GM10266 (cell line): ENCODE data around the gene ZNF775.

Experiments used
- DNase-seq: peaks from one replicate; pipeline ENCODE4 v3.0.0; 2012; ENCODE audit errors: extremely low spot score
- CTCF ChIP-seq: IDR thresholded peaks from 2 replicates; pipeline ENCODE4 v1.5.1; 2012; ENCODE audit warnings: mild to moderate bottlenecking, low read depth; ENCODE audit not compliant: control insufficient read depth, insufficient read depth; ENCODE audit errors: missing control alignments

ZNF775 gene

GRCh38 chr7:150412016-150412415 is 32.9 kb downstream of the ZNF775 start:
- no peak for TF ChIP-seq CTCF

DNA sequence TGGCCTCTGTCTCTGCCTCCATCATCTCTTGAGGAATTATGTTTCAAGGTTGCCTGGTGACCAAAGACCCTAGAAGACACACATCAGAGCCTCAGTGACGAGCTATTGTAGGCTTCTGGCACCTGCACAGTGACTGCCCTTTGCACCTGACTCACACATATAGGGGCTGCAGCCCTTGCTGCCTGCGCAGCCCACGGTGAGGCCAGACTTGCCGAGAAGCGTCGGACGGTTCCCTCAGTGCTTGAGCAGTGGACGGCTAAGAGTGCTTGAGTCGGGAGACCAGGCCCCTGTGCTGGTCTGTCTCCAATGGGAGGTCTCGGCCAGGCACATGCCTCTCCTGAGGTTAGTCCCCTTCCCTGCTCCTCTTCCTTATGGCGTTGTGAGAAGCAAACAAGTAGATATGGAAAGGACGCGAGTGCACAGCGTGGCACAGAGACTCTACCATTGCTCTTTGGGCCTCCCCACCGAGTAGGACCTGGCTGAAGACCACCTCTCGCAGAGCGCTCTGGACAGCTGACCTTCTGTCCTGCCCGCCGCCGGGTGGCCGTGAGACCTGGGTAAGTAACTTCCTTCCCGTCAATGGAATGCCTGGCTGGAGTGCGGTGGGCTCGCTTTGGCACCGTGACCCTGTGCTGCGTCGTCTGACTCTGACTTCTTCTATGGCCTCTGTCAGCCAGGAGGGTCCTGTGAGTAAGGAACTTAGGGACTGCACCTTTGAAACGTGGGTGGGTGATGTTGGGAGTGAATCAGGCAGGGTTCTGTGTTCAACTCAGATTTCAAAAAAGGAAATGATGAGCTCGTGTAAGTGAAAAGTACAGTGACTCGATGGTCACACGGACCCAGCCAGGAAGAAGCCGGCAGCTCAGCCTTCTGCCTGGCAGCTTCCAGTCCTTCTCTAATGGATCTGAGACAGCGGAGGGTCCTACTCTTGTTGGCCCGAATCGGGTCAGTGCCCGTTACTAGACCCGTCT is 33.7 kb downstream of the ZNF775 start:
- DNase-seq, result no peak
- TF ChIP-seq CTCF, result no peak

More at GRCh38 chr7:150412016-150412415, 32.9 kb downstream of the ZNF775 start:
- no peak for DNase-seq

DNA sequence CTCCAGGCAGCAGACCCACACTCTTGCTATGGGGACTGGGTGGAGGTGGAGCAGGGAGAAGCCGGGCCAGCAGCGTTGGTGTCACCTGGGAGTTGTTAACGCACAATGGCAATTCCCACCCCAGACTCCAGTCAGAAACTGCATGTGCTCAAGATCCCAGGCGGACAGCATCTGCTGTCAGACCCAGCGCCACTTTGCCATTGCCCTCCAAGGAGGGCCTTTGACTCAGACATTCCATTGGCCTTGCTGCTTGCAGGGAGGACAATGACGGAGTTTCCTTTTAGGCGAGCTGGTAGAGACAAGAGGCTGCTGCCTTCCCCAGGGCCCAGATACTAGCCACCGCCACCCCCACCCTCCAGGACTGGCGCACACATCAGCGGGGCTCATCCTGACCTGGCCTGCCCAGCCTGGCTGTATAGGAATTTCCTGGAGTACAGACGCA is 34.5 kb downstream of the ZNF775 start:
- TF ChIP-seq CTCF, result no peak
- DNase-seq, result no peak

DNA sequence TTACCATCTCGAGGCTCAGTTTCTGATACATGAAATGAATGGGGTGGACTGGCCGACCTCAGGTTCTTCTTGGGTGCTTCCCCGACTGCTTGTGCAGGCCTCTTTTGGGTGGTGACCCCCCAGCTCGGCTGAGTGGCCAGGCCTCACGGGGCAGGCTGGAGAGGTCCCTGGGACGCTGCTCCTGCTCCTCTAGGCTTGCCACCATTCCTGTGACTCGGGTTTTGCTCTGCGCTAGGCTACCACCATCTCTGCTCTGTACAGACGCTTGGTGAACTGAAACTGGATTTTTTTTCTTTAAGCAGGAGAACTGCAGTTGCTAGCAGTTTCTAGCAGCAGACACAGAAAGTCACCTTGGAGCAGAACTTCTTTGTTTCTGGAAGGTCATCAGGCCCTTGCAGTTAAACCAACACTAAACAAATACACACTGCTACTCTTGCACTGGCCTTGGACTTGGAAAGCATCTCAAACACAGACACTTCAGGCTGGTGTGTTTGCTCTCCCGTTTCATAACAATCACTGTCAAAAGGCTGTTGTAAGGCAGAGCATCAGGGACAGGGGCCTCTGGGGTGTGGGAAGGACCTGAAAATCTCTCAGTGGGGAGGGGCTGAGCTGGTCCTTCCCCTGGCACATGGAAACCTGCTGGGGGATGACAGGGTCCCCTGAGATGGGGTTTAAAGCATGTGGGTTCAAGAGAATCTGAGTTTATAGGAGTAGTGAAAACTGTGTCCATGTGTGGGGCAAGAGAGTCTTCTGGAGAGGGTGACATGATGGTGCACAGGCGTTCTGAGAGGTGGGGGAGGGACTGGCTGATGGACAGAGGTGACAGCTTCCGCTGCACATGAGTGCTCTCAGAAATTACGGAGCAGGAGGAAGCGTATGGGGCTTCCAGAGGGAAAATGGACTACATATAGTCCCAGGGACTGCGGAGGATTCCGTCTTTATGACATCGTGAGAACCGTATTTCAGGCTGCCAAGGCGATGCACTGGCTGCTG is 36.3 kb downstream of the ZNF775 start:
- no peak for DNase-seq
- no peak for TF ChIP-seq CTCF

DNA sequence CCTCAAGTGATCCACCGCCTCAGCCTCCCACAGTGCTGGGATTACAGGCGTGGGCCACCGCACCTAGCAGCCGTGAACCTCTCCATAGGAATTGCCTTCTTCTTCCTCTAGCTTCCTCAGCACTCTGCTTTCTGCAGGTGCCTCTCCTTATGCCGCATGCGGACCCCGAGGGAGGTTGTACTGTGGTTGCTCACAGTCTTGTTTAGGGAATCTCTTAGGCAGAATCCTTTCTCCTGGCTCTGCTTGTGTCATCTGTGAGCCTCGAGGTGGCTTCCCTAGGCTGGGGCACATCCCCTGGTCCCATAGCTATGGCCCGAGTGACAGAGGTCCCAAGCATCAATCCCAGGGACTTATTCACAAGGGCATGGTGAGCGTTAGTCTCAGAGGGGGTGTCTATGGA is 38.1 kb downstream of the ZNF775 start:
- no peak for TF ChIP-seq CTCF
- DNase-seq, result no peak

DNA sequence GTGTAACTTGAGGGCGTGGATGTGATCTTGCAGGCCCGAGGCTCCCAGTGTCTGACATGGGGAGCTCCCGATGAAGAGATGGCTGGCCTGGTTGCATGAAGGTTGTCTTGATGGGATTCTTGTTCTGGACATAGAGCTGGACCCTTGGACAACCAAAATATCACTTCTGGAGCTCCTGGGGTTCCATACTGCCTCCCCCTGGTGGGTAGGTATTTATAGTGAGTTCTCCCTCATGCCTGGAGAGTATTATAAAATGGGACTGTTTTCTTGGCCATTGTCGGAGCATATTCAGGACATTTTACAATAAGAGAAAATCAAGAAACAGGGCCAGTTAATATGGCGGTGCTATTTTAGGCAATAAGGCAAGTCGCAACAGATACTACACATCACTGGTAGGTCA is 38.7 kb downstream of the ZNF775 start:
- TF ChIP-seq CTCF, result no peak
- DNase-seq, result no peak

DNA sequence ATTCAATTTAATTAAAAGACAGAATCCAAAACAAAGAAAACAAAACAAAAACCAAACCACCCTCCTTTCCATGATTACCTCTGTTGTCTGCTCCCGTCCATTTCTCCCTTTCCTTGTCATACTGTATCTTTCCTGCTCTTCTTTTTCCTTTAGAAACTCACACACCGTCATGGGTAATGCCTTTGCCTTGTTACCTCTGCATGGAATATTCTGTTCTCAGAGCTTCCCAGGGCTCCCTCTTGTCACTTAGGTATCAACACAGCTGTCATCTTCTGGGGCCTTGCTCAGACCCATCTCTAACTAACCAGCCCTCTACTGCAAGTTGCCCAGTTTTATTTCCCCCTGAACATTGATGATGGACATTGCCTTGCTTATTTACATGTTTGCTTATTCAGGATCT is 41.1 kb downstream of the ZNF775 start:
- DNase-seq, result no peak
- no peak for TF ChIP-seq CTCF
